Neural cell (in vitro differentiated cells): ENCODE results near the gene MEA1.

Experiments used
- CTCF ChIP-seq: fragments of 450-650 bp; IDR thresholded peaks from 2 replicates; pipeline ENCODE4 v1.5.1; 2014; ENCODE audit warnings: antibody characterized with exemption, mild to moderate bottlenecking, moderate library complexity; ENCODE audit not compliant: poor library complexity, severe bottlenecking
- EZH2 ChIP-seq: fragments of 200-600, 300-800 bp; shearing (Covaris generic), sonication (generic); IDR thresholded peaks from 2 replicates; pipeline ENCODE4 v1.6.1; 2014; ENCODE audit warnings: antibody characterized with exemption, low read length, borderline replicate concordance, mild to moderate bottlenecking; ENCODE audit not compliant: insufficient read depth, poor library complexity, severe bottlenecking
- MXI1 ChIP-seq: fragments of 450-650 bp; conservative IDR thresholded peaks from 2 replicates; pipeline ENCODE4 v1.6.1; 2014; ENCODE audit warnings: antibody characterized with exemption, mild to moderate bottlenecking; ENCODE audit not compliant: poor library complexity, severe bottlenecking
- REST ChIP-seq: IDR thresholded peaks from 2 replicates; pipeline ENCODE4 v1.6.1; 2012; ENCODE audit warnings: borderline replicate concordance
- SMC3 ChIP-seq: fragments of 450-650 bp; conservative IDR thresholded peaks from 2 replicates; pipeline ENCODE4 v1.6.1; 2014; ENCODE audit warnings: antibody characterized with exemption, mild to moderate bottlenecking, moderate library complexity; ENCODE audit not compliant: poor library complexity

- no peak for TF ChIP-seq CTCF
- TF ChIP-seq REST = no peak
- TF ChIP-seq EZH2 = no peak
- TF ChIP-seq SMC3 = no peak
- no peak for TF ChIP-seq MXI1
Measured at GRCh38 chr6:43020052-43020705, 6.4 kb upstream of the MEA1 start.
